ENCODE data around the gene NR4A3. TPM values are rescaled to one million over a fixed set of nuclear protein-coding genes. Genes with fewer than 3 reads are reported as not detected.
A peak's percentile ranks its signal among the peaks of the same experiment; 100 is the strongest.

Gene NR4A3
- total and polyA plus RNA-seq, 2 experiments from 2014 or later, result 0.10 to 0.17 TPM

GRCh38 chr9:99785010-99785590, 36.6 kb upstream of the NR4A3 start (continued):
- TF ChIP-seq ZNF462 (CRISPR knock-in tag; IDR thresholded peaks at IDR 0.05), result peak; percentile 29; the same call in 1 of the 2 replicates
- TF ChIP-seq, protein P1, sequence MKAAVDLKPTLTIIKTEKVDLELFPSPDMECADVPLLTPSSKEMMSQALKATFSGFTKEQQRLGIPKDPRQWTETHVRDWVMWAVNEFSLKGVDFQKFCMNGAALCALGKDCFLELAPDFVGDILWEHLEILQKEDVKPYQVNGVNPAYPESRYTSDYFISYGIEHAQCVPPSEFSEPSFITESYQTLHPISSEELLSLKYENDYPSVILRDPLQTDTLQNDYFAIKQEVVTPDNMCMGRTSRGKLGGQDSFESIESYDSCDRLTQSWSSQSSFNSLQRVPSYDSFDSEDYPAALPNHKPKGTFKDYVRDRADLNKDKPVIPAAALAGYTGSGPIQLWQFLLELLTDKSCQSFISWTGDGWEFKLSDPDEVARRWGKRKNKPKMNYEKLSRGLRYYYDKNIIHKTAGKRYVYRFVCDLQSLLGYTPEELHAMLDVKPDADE (IDR thresholded peaks at IDR 0.05), result no peak
- TF ChIP-seq POLR2AphosphoS5 (IDR thresholded peaks at IDR 0.05; ENCODE audit: low read depth), result no peak
- TF ChIP-seq ZNF114 (CRISPR knock-in tag; IDR thresholded peaks at IDR 0.05), result no peak
- TF ChIP-seq ZNF331 (CRISPR knock-in tag; IDR thresholded peaks at IDR 0.05; ENCODE audit: low read depth), result no peak
- TF ChIP-seq EZH2 (IDR thresholded peaks at IDR 0.05; ENCODE audit: low read depth, unreplicated experiment), result no peak
- no peak for TF ChIP-seq JUNB (IDR thresholded peaks at IDR 0.05; ENCODE audit: unreplicated experiment)

DNA sequence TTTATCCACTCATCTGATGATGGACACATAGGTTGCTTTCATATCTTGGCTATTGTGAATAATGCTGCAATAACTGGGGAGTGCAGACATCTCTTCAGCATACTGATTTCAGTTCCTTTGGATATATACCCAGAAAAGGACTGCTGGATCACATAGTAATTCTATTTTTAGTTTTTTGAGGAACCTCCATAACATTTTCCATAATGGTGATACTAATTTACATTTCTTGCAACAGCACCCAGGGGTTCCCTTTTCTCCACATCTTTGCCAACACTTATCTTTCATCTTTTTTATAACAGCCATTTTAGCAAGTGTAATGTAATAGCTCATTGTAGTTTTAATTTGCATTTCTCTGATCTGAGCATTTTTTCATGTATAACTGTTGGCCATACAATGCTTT, 34.1 kb upstream of the NR4A3 start:
- no peaks in the 10 kb centered on the region for H3K27me3 ChIP-seq (ENCODE audit: insufficient read depth)
- H4K20me1 ChIP-seq (replicated peaks; ENCODE audit: insufficient read depth), result no peaks in the 10 kb centered on the region
- ATAC-seq (no peak), DNase-seq (ENCODE audit: low spot score) (no peak)
- peaks cover 32% of the 10 kb centered on the region for H3K4me1 ChIP-seq (ENCODE audit: insufficient read depth)
- no peaks in the 10 kb centered on the region for H3K79me2 ChIP-seq (replicated peaks; ENCODE audit: insufficient read depth)
- H3K36me3 ChIP-seq (ENCODE audit: insufficient read depth), result no peaks in the 10 kb centered on the region
- H3K36me3 Mint-ChIP-seq (ENCODE audit: low read depth), result no peaks in the 10 kb centered on the region
- H3K27ac ChIP-seq (ENCODE audit: low read depth), result no peak overlapping the region
- no peaks in the 10 kb centered on the region for H3K9me3 Mint-ChIP-seq
- H3K9me2 ChIP-seq (ENCODE audit: insufficient read depth), result no peaks in the 10 kb centered on the region
- H3K4me3 Mint-ChIP-seq, result no peak overlapping the region
- no peak overlapping the region for H3K4me3 ChIP-seq
- no peaks in the 10 kb centered on the region for H3K27me3 Mint-ChIP-seq (ENCODE audit: insufficient read depth, low read depth, poor library complexity)
- peaks cover 37% of the 10 kb centered on the region for H3K4me1 Mint-ChIP-seq
- no peak overlapping the region for H3K4me2 ChIP-seq
- H3F3A ChIP-seq (replicated peaks; ENCODE audit: low read depth), result no peaks in the 10 kb centered on the region
- H2AFZ ChIP-seq, result no peak overlapping the region
- H3K27ac Mint-ChIP-seq, result no peak overlapping the region
- TF ChIP-seq CTCF (conservative IDR thresholded peaks at IDR 0.05; ENCODE audit: low read depth in 2 of 2) (no peak), ZNF331 (CRISPR knock-in tag; IDR thresholded peaks at IDR 0.05; ENCODE audit: low read depth) (no peak), JUNB (IDR thresholded peaks at IDR 0.05; ENCODE audit: unreplicated experiment) (no peak)
- TF ChIP-seq, protein P1 (IDR thresholded peaks at IDR 0.05), result no peak

Measured in GM23338 (cell line).